Hepatocyte (in vitro differentiated cells): ENCODE results near the gene HTR2C.

Experiments used
- EZH2 ChIP-seq: fragments of 200-600 bp; sonication (generic); IDR thresholded peaks from 2 replicates; pipeline ENCODE4 v1.6.1; 2016; ENCODE audit warnings: antibody characterized with exemption, mild to moderate bottlenecking, borderline replicate concordance
- EZH2phosphoT487 ChIP-seq: fragments of 200-600 bp; sonication (generic); IDR thresholded peaks from one replicate; pipeline ENCODE4 v1.6.1; 2018; ENCODE audit warnings: antibody characterized with exemption, mild to moderate bottlenecking, low read depth, moderate library complexity; ENCODE audit not compliant: unreplicated experiment, severe bottlenecking
- TF ChIP-seq, protein P1 (sequence below): fragments of 200-600 bp; sonication (generic); IDR thresholded peaks from 2 replicates; pipeline ENCODE4 v1.5.1; 2016; ENCODE audit warnings: antibody characterized with exemption, mild to moderate bottlenecking; ENCODE audit not compliant: poor library complexity

DNA sequence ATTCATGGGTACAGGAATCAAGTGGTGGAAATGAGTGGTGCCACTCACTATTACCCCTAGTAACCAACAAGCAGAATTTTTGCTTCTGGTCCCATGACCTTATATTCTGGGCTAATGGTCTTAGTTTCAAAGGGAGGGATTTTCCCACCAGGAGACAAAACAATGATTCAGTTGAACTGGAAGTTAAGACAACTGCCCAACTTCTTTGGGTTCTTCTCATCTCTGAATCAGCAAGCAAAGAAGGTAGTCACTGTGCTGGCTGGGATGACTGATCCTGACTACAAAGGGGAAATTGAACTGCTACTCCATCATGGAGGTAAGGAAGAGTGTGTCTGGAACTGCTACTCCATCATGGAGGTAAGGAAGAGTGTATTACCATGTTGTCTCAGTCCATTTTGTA is 346.3 kb downstream of the HTR2C start:
- no peak for TF ChIP-seq EZH2
- TF ChIP-seq, protein P1, sequence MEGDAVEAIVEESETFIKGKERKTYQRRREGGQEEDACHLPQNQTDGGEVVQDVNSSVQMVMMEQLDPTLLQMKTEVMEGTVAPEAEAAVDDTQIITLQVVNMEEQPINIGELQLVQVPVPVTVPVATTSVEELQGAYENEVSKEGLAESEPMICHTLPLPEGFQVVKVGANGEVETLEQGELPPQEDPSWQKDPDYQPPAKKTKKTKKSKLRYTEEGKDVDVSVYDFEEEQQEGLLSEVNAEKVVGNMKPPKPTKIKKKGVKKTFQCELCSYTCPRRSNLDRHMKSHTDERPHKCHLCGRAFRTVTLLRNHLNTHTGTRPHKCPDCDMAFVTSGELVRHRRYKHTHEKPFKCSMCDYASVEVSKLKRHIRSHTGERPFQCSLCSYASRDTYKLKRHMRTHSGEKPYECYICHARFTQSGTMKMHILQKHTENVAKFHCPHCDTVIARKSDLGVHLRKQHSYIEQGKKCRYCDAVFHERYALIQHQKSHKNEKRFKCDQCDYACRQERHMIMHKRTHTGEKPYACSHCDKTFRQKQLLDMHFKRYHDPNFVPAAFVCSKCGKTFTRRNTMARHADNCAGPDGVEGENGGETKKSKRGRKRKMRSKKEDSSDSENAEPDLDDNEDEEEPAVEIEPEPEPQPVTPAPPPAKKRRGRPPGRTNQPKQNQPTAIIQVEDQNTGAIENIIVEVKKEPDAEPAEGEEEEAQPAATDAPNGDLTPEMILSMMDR: no peak
- no peak for TF ChIP-seq EZH2phosphoT487
